NOMO-1 treated with dmso at 0.1 percent for 144 hours (cell line): ENCODE data around the gene ATG5.
"Not testable (repeated sequence)": the region's sequence is repeated elsewhere in the genome, so short reads cannot be mapped to it uniquely, and the experiment has no call there.

Experiments
- DNase-seq: peaks from one replicate; lab custom pipeline; 2025; ENCODE audit not compliant: unreplicated experiment; lab: John Stamatoyannopoulos, UW

ATG5 gene

DNA sequence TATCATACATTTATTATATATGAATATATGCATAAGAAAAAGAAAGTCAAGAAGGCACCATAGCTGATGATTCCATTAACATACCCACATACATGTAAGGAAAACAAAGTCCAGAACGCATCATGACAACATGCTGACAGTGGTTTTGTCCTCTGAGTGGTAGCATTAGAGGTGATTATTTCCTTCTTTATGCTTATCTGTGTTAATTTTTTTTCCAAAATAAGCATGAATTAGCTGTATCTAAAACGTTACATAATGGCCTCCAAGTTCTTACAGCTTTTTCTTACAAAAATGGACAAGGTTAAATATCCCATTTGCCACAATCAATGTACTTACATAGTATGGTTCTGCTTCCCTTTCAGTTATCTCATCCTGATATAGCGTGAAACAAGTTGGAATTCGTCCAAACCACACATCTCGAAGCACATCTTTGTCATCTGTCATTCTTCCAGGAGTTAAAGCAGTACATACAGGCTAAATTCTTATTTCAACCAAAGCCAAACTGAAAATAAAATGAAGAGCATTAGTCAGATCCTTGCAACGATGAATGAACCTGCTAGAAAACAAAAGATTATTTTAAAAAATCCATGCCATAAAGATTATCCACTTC, 9.7 kb downstream of the ATG5 start:
- no peak for DNase-seq

DNA sequence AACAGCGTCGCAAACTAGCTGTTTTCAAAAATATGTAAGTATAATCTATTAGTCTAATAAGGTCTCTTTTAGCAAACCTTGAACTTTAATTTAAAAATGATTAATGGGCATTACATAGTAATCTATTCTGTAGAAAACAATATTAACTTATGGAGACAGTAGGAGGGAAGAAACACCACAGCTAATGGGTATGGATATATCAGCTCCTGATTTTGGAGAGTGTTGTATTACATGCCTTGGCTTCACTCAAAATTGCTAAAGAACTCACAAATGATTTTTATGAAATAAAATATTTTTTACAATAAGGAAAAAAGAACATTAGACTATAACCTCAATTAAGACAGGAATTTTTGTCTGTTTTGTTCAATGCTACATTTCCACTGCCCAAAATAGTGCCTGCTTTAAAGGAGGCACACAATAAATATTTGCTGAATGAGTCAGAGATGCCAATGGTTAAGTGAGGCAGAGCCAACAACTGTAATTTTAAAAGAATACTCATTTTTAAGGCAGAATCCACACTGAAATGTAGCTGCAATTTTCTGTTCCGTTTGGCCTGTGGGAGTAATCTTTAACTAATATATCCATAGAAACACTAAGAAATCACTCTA, 15.7 kb downstream of the ATG5 start:
- no peak for DNase-seq

DNA sequence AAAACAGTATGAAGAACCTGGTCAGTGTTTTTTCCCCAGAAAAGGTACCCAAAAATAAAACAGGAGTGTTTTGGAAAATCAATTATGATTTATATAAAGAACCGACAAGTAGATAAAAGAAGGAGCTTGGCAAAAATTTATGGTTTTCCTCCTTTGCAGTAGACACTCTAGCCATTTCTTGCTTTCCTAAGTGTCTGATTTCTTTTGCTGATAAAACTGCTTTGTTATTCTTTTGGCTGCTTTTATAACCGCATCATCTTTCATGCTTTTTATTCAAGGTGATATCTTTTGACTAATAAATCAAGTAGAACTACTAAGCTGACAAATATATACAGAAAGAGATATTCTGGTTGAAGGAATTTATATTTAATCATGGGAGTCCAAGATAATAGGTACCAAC, 16.6 kb downstream of the ATG5 start:
- DNase-seq = no peak

DNA sequence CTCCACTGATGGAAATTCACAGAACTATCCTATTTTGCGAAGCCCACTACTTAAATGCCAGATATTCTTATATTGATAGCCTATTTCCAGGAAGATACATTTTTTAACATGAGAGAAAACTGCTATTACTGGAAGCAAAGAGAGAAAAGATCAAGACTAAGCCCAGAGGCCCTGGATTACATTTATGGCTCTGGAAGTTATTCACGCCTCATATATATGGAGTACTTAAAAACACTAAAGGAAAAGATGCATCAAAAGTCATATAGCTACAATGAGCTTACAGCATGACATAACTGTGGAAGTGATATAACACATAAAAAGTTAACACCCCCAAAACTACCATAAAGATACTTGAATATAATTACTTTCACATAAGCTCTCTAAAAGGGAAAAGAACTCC, 19.8 kb downstream of the ATG5 start:
- no peak for DNase-seq

DNA sequence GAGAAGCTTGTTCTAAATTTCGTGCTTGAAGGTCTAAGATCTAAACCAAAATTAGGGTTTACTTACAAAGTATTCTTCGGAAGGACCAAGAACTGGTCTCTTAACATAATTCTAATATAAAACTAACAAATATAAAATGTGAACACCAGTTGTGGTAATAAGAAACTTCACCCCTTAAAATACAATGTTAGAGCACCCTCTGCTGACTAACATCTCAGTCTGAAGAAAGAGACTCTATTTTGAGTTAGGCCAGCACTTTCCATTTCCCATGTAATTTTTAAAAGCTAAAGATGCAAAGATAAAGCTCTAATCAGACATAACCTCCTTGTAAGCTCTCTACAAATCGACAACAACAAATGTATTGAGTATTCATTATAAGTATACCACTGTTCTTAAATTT, 24.6 kb downstream of the ATG5 start:
- DNase-seq = no peak

DNA sequence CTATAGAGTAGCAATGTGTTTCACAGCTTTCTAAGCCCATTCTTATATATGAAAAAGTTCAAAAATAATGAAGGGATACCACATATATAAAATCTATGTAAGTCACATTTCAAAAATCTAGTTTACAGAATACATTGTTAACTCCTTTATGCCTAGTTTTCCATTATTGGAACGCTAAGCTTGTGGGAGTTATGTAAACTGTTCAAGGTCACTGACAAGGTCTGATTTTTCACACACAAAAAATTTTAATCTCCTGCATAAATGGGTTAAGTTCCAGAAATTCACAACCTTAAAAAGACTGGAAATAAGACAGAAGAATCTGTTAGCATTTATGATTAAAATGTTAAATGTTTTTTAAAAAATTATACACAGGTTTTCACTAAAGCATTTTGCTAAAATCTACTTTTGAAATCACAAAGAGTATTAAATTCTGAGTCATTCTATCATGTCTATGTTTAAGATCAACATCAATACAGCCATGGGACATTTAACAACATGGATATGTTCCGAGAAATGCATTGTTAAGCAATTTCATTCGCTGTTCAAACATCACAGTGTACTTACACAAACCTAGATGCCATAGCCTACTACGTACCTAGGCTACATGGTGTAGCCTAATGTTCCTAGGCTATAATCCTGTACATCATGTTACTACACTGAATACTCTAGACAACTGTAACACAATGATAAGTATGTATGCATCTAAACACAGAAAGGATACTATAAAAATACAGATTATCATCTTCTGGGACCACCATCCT, 25.4 kb downstream of the ATG5 start:
- DNase-seq = no peak

DNA sequence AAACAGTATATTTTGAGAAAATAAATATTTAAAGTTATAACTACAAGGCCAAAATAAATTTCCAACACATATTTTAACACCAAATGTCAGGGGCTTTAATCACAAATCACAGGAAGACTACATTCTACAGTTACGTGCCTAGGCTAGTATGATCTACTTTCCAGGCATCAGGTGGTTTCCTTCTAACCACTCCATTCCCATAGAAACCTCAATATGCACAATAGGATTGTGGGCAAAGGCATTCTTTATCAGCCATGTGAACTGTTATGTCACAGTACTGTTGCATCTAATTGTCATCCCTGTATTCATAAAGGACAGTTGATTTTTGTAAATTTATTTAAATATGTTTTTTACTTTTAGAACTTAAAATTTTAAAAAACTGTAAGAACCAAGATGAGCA, 32.4 kb downstream of the ATG5 start:
- DNase-seq = no peak

DNA sequence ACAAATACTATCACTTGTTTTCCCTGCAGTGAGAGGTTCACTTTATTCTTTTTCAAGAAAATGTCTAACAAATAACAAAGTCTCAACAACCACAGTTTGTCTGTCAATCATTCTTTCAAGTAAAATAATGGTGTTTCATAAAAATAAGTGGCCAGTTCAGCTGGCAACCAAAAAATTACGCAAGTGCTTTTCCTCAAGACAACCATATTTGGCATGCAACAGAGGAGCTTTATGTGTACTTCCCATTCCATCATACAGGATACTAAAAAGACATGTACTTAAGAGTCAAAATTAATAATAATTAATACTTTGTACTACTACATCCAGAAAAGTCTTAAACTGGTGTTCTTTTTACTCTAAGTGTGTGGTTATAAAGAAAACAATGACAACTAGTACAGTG, 34.6 kb downstream of the ATG5 start:
- DNase-seq = no peak

DNA sequence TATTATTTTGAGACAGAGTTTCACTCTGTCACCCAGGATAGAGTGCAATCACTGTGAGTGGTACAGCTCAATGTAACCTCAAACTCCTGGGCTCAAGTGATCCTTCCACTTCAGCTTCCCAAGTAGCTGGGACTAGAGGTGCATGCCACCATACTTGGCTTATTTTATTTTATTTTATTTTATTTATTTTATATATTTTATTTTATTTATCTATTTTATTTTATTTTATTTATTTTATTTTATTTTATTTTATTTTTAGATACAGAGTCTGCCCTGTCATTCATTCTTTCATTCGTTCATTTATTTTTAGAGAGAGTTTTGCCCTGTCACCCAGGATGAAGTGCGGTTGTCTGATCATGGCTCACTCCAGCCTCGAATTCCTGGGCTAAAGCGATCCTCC, 35.5 kb downstream of the ATG5 start:
- DNase-seq = no peak

DNA sequence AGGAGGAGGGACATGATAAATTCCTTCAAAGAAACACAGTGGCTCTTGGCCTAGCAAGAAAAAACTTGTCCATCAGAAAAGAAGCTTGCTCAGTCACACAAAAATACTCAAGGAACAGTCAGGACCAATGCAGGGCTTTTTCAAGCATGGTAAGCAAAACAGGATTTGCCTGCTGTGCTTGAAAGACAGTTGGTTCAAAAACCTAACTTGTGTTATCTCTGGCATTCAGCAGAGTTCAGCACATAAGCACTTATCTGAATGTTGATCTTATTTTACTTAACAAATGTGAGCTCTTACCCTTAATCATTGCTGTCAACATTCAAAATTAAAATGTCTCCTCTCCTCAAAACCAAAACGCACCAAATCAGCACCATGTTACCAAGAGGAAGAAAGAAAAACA, 38.3 kb downstream of the ATG5 start:
- DNase-seq = no peak

DNA sequence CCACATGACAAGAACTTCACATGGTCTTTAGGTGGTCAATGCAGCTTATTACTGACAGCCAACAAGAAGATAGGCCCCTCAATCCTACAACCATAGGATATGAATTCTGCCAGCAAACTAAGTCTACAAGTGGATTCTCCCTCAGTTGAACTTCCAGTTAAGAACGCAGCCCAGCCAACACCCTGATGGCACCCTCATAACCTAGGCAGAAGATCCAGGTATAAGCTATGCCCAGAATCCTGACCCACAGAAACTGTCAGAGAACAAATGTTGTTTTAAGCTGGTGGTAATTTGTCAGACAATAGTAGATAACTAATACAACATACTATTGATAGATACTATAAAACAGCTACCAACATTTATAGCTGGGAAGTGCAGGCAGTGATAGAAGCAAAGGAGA, 38.8 kb downstream of the ATG5 start:
- DNase-seq = no peak

DNA sequence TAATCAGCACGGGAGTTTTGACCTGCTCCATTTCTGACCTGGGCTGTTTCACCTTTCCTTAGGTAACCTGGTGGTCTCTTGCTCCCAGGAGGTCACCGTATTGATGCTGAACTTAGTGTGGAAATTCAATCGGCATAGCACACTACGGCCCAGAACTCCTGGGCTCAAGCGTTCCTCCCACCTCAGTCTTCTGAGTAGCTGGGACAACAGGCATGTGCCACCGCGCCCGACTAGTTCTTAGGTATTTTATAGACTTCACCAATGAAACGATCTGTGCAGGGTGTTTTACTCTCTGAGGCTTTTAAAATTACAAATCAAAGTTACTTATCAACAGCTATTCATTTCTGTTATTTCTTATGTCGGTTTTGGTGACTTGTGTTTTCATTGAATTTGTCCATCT, 42.1 kb downstream of the ATG5 start:
- no peak for DNase-seq

DNA sequence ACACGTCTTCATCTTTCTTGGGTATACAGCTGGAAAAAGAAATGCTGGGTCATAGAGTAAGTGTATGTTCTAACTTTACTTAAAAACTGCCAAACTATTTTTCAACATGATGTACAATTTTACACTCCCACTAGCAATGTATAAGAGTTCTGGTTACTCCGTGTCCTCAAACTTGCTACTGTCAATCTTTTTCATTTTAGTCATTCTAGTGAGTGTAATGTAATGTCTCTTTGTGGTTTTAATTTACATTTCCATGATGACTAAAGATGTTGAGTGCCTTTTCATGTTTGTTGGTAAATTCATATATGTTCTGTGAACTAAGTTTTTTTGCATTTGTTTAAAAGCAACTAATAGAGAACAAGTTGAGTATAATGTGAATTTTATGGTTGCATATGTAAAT, 43.9 kb downstream of the ATG5 start:
- DNase-seq = no peak

DNA sequence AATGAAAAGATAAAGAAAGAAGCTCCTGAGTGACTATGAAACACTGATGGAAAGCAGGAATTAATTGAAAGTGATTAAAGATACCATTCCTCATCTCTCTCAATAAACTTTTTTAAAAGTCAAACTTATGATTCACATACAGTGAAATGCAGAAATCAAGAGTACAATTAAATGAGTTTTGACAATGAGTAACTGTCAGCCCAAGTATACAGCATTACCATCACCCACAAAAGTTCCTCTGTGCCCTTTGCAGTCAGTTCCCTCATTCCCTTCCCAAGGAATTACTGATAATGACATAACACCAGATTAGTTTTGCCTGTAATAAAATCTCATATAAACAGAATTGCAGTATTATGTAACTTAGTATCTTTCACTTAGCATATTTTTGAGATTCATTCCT, 44.5 kb downstream of the ATG5 start:
- no peak for DNase-seq

DNA sequence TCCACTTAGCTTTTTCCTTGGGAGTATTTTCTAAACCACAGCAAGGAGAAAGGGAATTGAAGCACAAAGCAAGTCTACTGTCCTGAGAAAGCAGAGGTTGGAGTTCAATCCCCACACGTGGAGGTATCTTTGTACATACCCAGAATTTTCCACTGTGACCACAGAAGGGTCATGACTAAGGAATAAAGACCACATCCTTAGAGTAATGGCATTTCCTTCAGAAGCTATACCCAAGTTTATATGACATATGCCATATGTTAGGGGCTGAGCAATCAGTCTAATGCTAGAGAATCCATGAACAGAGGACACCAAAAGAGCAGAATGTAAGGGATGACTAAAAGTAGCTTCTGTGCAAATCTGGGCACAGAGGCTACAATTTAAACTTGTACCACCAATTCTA, 46.4 kb downstream of the ATG5 start:
- no peak for DNase-seq

DNA sequence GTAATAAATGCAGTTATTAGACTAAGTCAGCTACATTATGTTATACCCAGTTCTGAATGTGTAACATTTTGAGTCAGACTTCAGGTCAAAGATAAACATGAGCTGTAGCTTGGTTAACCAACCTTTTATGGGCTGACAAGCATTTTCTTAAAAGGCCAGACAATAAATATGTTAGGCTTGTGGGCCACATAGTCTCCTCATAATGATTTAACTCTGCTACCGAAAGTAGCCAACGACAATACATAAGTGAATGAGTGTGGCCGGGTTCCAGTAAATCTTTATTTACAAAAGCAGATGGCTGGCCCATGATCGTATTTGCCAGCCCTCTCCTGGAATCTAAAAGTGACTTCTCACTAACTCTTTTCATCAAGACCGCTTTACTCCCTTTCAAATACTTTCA, 49.9 kb downstream of the ATG5 start:
- DNase-seq = no peak

DNA sequence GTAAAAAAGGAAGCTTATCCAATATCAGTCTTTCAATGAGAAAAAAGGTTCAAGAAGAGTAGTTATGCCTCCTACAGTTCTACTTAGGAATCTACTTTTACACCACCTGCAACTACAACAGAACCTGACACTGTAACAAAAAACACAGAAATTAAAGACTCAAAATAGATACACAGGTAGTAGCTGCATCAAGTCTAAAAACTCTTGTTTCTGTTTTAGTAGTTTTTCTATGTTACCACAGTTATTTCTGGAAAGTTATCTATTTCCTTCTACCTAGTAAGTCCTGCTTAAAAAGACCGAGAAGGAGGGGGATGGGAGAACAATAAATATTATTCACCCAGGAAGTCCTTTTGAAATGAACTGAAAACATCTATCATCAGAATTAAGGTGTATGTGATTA, 52.5 kb downstream of the ATG5 start:
- no peak for DNase-seq

DNA sequence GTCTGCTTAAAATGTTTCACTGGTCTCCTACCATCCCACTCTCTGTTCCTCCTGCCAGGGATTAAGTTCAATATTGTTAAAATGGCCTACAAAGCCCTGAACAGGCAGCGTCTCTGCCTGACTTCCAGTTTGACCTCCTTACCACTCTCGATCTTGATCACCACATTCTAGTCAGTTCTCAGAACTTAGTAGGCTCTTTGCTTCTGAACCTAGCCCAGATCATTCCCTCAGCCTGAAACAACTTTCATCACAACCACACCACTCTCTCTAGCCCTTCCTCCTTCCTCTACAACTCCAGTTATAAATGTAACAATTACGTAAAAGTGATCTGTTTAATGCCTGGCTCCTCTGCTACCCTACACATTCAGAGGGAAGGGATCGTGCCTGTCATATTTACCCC, 53.3 kb downstream of the ATG5 start:
- no peak for DNase-seq

DNA sequence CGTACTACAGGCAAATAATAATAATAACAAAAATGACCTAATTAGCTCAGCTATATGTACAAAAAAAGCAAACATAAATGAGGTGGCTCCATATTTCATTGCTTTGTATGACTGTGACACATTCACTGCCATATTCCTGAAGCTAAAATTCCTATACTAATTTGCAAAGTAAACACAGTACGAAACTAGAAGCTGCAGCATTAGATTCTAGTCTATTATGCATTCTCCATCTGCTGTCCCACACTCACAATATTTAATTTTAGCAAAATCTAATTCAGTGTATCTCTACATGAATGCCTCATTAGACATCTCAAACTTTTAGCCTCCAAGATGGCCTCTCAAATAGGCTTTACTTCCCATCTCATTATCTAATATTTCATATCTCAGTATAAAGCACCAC, 55.1 kb downstream of the ATG5 start:
- DNase-seq = no peak

DNA sequence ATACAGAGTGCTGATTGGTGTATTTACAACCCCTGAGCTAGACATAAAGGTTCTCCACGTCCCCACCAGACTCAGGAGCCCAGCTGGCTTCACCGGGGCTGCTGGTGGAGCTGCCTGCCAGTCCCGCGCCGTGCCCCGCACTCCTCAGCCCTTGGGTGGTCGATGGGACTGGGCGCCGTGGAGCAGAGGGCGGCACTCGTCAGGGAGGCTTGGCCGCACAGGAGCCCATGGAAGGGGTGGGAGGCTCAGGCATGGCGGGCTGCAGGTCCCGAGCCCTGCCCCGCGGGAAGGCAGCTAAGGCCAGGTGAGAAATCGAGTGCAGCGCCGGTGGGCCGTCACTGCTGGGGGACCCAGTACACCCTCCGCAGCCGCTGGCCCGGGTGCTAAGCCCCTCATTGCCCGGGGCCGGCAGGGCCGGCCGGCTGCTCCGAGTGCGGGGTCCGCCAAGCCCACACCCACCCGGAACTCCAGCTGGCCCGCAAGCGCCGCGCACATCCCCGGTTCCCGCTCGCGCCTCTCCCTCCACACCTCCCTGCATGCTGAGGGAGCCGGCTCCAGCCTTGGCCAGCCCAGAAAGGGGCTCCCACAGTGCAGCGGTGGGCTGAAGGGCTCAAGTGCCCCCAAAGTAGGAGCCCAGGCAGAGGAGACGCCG, 56.2 kb downstream of the ATG5 start:
- DNase-seq = not testable (repeated sequence)

DNA sequence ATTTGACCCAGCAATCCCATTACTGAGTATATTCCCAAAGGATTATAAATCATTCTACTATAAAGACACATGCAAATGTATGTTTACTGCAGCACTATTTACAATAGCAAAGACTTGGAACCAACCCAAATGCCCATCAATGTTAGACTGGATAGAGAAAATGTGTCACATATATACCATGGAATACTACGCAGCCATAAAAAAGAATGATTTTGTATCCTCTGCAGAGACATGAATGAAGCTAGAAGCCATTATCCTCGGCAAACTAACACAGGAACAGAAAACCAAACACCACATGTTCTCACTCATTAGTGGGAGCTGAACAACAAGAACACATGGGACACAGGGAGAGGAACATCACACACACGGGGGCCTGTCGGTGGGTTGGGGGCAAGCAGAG, 57.1 kb downstream of the ATG5 start:
- DNase-seq = not testable (repeated sequence)

DNA sequence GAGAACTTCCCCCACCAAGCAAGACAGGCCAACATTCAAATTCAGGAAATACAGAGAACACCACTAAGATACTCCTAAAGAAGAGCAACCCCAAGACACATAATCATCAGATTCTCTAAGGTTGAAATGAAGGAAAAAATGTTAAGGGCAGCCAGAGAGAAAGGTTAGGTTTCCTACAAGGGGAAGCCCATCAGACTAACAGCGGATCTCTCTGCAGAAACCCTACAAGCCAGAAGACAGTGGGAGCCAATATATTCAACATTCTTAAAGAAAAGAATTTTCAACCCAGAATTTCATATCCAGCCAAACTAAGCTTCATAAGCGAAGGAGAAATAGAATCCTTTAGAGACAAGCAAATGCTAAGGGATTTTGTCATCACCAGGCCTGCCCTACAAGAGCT, 61.1 kb downstream of the ATG5 start:
- DNase-seq = not testable (repeated sequence)
